ENCODE results near the gene PTDSS2.
"Not testable (repeated sequence)": the region's sequence is repeated elsewhere in the genome, so short reads cannot be mapped to it uniquely, and the experiment has no call there.

Gene PTDSS2

GRCh38 chr11:449889-450808 lies at the start of gene PTDSS2:
Gene PTDSS2, plus strand, starts transcription at chr11:450279. Its CDS starts 177 bp downstream, at chr11:450456.
- Mint-ChIP-seq H3K9me3 (no peaks in the 10 kb centered on the region), H3K36me3 (ENCODE audit: low read depth) (peaks cover 18% of the 10 kb centered on the region), H3K4me3 (peak within 1 kb of the TSS; percentile 98), H3K4me1 (ENCODE audit: low read depth) (peaks cover 31% of the 10 kb centered on the region), H3K27ac (peak within 1 kb of the TSS; percentile 94), H3K27me3 (no peaks in the 10 kb centered on the region)

GRCh38 chr11:401196-401595 lies 48.9 kb upstream of the PTDSS2 start:
- not testable (repeated sequence) for H3K4me3 Mint-ChIP-seq; H3K36me3 Mint-ChIP-seq (ENCODE audit: low read depth); H3K4me1 Mint-ChIP-seq (ENCODE audit: low read depth); H3K9me3 Mint-ChIP-seq; H3K27ac Mint-ChIP-seq; H3K27me3 Mint-ChIP-seq

- Mint-ChIP-seq H3K4me3 (no peak overlapping the region), H3K4me1 (ENCODE audit: low read depth) (no peaks in the 10 kb centered on the region), H3K27ac (no peak overlapping the region), H3K27me3 (no peaks in the 10 kb centered on the region), H3K9me3 (no peaks in the 10 kb centered on the region), H3K36me3 (ENCODE audit: low read depth) (no peaks in the 10 kb centered on the region)
These were observed 46.9 kb upstream of the PTDSS2 start for GRCh38 chr11:403021-403760.

GRCh38 chr11:403761-404431 lies 46.2 kb upstream of the PTDSS2 start:
- H3K36me3 Mint-ChIP-seq (ENCODE audit: low read depth): no peaks in the 10 kb centered on the region
- H3K4me3 Mint-ChIP-seq: no peak overlapping the region
- H3K27ac Mint-ChIP-seq: no peak overlapping the region
- H3K4me1 Mint-ChIP-seq (ENCODE audit: low read depth): no peaks in the 10 kb centered on the region
- H3K9me3 Mint-ChIP-seq: no peaks in the 10 kb centered on the region
- H3K27me3 Mint-ChIP-seq: no peaks in the 10 kb centered on the region

- no peaks in the 10 kb centered on the region for H3K27me3 Mint-ChIP-seq
These were observed 45.4 kb upstream of the PTDSS2 start for GRCh38 chr11:404551-405264.

GRCh38 chr11:405323-405953 lies 44.6 kb upstream of the PTDSS2 start:
- no peaks in the 10 kb centered on the region for H3K36me3 Mint-ChIP-seq (ENCODE audit: low read depth)
- H3K4me3 Mint-ChIP-seq: no peak overlapping the region
- no peaks in the 10 kb centered on the region for H3K9me3 Mint-ChIP-seq
- no peaks in the 10 kb centered on the region for H3K27me3 Mint-ChIP-seq
- no peaks in the 10 kb centered on the region for H3K4me1 Mint-ChIP-seq (ENCODE audit: low read depth)
- H3K27ac Mint-ChIP-seq: no peak overlapping the region

More at GRCh38 chr11:404551-405264, 45.4 kb upstream of the PTDSS2 start:
- no peaks in the 10 kb centered on the region for H3K9me3 Mint-ChIP-seq
- no peak overlapping the region for H3K27ac Mint-ChIP-seq
- H3K4me3 Mint-ChIP-seq: no peak overlapping the region
- H3K36me3 Mint-ChIP-seq (ENCODE audit: low read depth): no peaks in the 10 kb centered on the region
- no peaks in the 10 kb centered on the region for H3K4me1 Mint-ChIP-seq (ENCODE audit: low read depth)

- no peaks in the 10 kb centered on the region for H3K36me3 Mint-ChIP-seq (ENCODE audit: low read depth)
- H3K27ac Mint-ChIP-seq: no peak overlapping the region
- H3K4me3 Mint-ChIP-seq: no peak overlapping the region
These were observed 43.9 kb upstream of the PTDSS2 start for GRCh38 chr11:405954-406795.

GRCh38 chr11:406796-407650 lies 43.1 kb upstream of the PTDSS2 start:
- no peaks in the 10 kb centered on the region for H3K4me1 Mint-ChIP-seq (ENCODE audit: low read depth)
- no peaks in the 10 kb centered on the region for H3K9me3 Mint-ChIP-seq
- no peaks in the 10 kb centered on the region for H3K27me3 Mint-ChIP-seq
- H3K27ac Mint-ChIP-seq: no peak overlapping the region
- H3K4me3 Mint-ChIP-seq: no peak overlapping the region
- H3K36me3 Mint-ChIP-seq (ENCODE audit: low read depth): no peaks in the 10 kb centered on the region

More at GRCh38 chr11:405954-406795, 43.9 kb upstream of the PTDSS2 start:
- Mint-ChIP-seq H3K9me3 (no peaks in the 10 kb centered on the region), H3K4me1 (ENCODE audit: low read depth) (no peaks in the 10 kb centered on the region), H3K27me3 (no peaks in the 10 kb centered on the region)

GRCh38 chr11:407651-408123 lies 42.4 kb upstream of the PTDSS2 start:
- no peaks in the 10 kb centered on the region for H3K27me3 Mint-ChIP-seq
- H3K36me3 Mint-ChIP-seq (ENCODE audit: low read depth): no peaks in the 10 kb centered on the region
- no peak overlapping the region for H3K4me3 Mint-ChIP-seq
- no peaks in the 10 kb centered on the region for H3K9me3 Mint-ChIP-seq
- H3K4me1 Mint-ChIP-seq (ENCODE audit: low read depth): no peaks in the 10 kb centered on the region
- no peak overlapping the region for H3K27ac Mint-ChIP-seq

- H3K4me1 Mint-ChIP-seq (ENCODE audit: low read depth): peaks cover 6% of the 10 kb centered on the region
- no peak overlapping the region for H3K4me3 Mint-ChIP-seq
- no peak overlapping the region for H3K27ac Mint-ChIP-seq
- H3K36me3 Mint-ChIP-seq (ENCODE audit: low read depth): no peaks in the 10 kb centered on the region
- no peaks in the 10 kb centered on the region for H3K9me3 Mint-ChIP-seq
- H3K27me3 Mint-ChIP-seq: no peaks in the 10 kb centered on the region
These were observed 41.7 kb upstream of the PTDSS2 start for GRCh38 chr11:408154-409007.

GRCh38 chr11:409008-409599 lies 41.0 kb upstream of the PTDSS2 start:
- H3K9me3 Mint-ChIP-seq: no peaks in the 10 kb centered on the region
- no peaks in the 10 kb centered on the region for H3K36me3 Mint-ChIP-seq (ENCODE audit: low read depth)
- H3K4me3 Mint-ChIP-seq: no peak overlapping the region
- peaks cover 7% of the 10 kb centered on the region for H3K4me1 Mint-ChIP-seq (ENCODE audit: low read depth)
- H3K27me3 Mint-ChIP-seq: no peaks in the 10 kb centered on the region
- H3K27ac Mint-ChIP-seq: no peak overlapping the region

All from stimulated activated naive CD8-positive, alpha-beta T cell treated with anti-CD3 and anti-CD28 coated beads, Interleukin-15, Interleukin-2, amounts not matched to agents 100 ng/mL and 50 ng/mL, for 24 hours (primary cell).